H1 (cell line): ENCODE measurements around the gene NSL1. TPM values are rescaled to one million over a fixed set of nuclear protein-coding genes. Genes with fewer than 3 reads are reported as not detected.

Source experiments
- BACH1 ChIP-seq: IDR thresholded peaks from 2 replicates; pipeline ENCODE4 v1.6.1; 2012; ENCODE audit warnings: low read length, improper control_type of control experiment
- CBX8 ChIP-seq: fragments of 300-800, 300-1000 bp; sonication (generic); IDR thresholded peaks from 2 replicates; pipeline ENCODE4 v1.7.1; 2016; ENCODE audit warnings: low read depth, low read length, borderline replicate concordance
- CHD2 ChIP-seq: IDR thresholded peaks from 2 replicates; pipeline ENCODE4 v1.6.1; 2012; ENCODE audit warnings: low read length, improper control_type of control experiment
- CHD7 ChIP-seq: fragments of 300-600 bp; sonication (generic); IDR thresholded peaks from 2 replicates; pipeline ENCODE4 v1.7.1; 2012; ENCODE audit warnings: low read length, moderate library complexity, mild to moderate bottlenecking, inconsistent platforms; ENCODE audit not compliant: insufficient replicate concordance
- JUN ChIP-seq: IDR thresholded peaks from 2 replicates; pipeline ENCODE4 v1.6.1; 2011; ENCODE audit warnings: low read depth, mild to moderate bottlenecking, improper control_type of control experiment, low read length
- KDM4A ChIP-seq: IDR thresholded peaks from one replicate; pipeline ENCODE4 v1.7.1; 2012; ENCODE audit warnings: low read depth, mild to moderate bottlenecking, moderate library complexity, low read length, inconsistent platforms; ENCODE audit not compliant: severe bottlenecking
- POLR2A ChIP-seq, 2 experiments: IDR thresholded peaks; 1 replicate in 1 of 2; 2 replicates in 1 of 2; pipeline ENCODE4 v1.6.1; 2011; ENCODE audit warnings: low read depth in 2 of 2, low read length in 2 of 2, mild to moderate bottlenecking in 2 of 2; ENCODE audit errors: control extremely low read depth in 1 of 2
- RXRA ChIP-seq: IDR thresholded peaks from 2 replicates; pipeline ENCODE4 v1.6.1; 2011; ENCODE audit warnings: low read depth, mild to moderate bottlenecking, low read length, moderate library complexity; ENCODE audit not compliant: insufficient read depth
- SP2 ChIP-seq: IDR thresholded peaks from 2 replicates; pipeline ENCODE4 v1.6.1; 2012; ENCODE audit warnings: mild to moderate bottlenecking, low read length, inconsistent platforms
- TBP ChIP-seq: IDR thresholded peaks from 2 replicates; pipeline ENCODE4 v1.6.1; 2011; ENCODE audit warnings: low read depth, low read length, improper control_type of control experiment
- YY1 ChIP-seq: IDR thresholded peaks from 2 replicates; pipeline ENCODE4 v1.6.1; 2011; ENCODE audit warnings: low read depth, mild to moderate bottlenecking, low read length
- ZNF274 ChIP-seq: IDR thresholded peaks from 2 replicates; pipeline ENCODE4 v1.7.0; 2012; ENCODE audit warnings: low read length, borderline replicate concordance; ENCODE audit errors: extremely low read depth
- polyA plus RNA-seq, 7 experiments: library from polyadenylated mRNA; depleted of rRNA in 3 of 7; stranded (reverse) in 5 of 7; unstranded in 2 of 7; fragments of >200 nt in 5 of 7; fragments of 200-250 nt in 2 of 7; gene quantifications; 1 replicate in 5 of 7; 2 replicates in 1 of 7; 4 replicates in 1 of 7; pipeline versions ENCODE4 v1.2.1 to v1.2.3, GENCODE V29; 2011 to 2013; ENCODE audit warnings: missing spikeins in 2 of 7, mixed read lengths in 2 of 7
- total RNA-seq: library from RNA; stranded (reverse); fragmentation: NEBNext Ultra II Directional; extraction: Animal tissue kit (Norgen Biotek cat#: 25700); gene quantifications from 2 replicates; pipeline ENCODE4 v1.2.1, GENCODE V29; 2021

The NSL1 gene
- total and polyA plus RNA-seq, 2 of the 8 experiments (the other 6 are each of a cell fraction or from before 2014, with no cell fraction given), result 25.4 to 51.7 TPM

DNA sequence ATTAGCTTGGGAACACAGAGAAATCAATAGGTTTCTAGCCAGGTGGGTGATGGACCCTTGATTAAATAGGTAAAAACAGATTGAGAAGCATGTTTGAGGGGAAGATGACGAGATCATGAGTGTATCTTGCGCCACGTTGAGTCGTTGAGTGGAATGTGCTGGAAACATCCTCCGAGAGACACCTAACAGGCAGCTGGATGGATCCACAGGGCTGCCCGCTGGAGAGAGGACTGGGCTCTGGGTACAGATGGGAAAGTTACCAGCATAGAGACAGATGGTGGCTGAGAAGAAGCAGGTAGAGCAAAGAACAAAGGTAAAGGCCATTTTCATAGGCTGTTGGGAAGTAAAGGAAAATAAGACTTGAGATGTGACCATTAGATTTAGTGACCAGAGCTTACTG, 107.5 kb downstream of the NSL1 start (continued):
- TF ChIP-seq CHD7 (no peak), YY1 (no peak), JUN (no peak), BACH1 (no peak), CBX8 (no peak), SP2 (no peak), POLR2A (IDR thresholded peaks at IDR 0.05; ENCODE audit: control extremely low read depth in 1 of 2, low read depth in 2 of 2, low read length in 2 of 2) (no peak), ZNF274 (no peak), KDM4A (no peak), RXRA (no peak), CHD2 (no peak), TBP (no peak)
